Measurements from ENCODE around the gene CASKIN1.

- TF ChIP-seq POLR2A (IDR thresholded peaks at IDR 0.05) = no peak
- no peak for TF ChIP-seq POLR2AphosphoS5 (IDR thresholded peaks at IDR 0.05)
Observed at GRCh38 chr16:2223942-2224486, 27.6 kb upstream of the CASKIN1 start.

All from stomach (tissue), 4 donors.